GM19035 (cell line): Measurements from ENCODE around the gene CAPNS2.
"Not testable (repeated sequence)": the region's sequence is repeated elsewhere in the genome, so short reads cannot be mapped to it uniquely, and the experiment has no call there.

Experiments used
- ATAC-seq: cut with Tn5 transposase; IDR thresholded peaks from one replicate; pipeline ENCODE4 v1.9.1; 2021; ENCODE audit not compliant: unreplicated experiment

Gene CAPNS2

DNA sequence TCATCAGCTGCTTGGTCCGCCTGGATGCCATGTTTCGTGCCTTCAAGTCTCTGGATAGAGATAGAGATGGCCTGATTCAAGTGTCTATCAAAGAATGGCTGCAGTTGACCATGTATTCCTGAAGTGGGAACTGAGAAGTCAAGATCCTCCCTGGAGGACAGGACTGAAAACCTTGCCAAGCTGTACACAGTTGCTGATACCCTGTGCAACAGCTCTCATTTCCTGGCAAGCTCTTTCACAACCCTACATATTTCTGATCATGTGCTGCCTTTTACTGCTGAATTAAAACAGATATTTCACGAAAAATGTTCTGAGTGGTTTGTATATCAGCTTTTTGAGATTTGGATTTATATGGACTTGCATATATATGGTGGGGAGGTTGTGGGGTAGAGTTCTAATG, 898 bp downstream of the CAPNS2 start:
- ATAC-seq, result no peak

DNA sequence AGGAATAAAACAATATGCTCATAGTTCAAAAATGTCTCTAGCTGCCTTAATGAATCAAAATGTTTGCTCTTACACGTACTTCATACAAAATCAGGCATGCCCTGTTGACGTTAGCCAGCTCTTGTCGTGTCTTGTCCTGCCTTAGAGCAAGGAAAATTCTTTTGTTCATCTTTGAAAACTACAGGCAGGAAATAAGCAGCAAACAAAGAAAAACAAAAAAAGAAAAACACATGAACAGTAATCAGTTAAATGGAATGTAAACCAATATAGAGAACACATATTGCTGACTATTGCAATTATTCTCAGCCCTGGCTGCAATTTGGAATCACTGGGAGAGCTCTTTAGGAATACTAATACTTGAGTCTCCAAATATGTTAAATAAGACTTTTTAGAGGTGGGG, 1.7 kb downstream of the CAPNS2 start:
- no peak for ATAC-seq

DNA sequence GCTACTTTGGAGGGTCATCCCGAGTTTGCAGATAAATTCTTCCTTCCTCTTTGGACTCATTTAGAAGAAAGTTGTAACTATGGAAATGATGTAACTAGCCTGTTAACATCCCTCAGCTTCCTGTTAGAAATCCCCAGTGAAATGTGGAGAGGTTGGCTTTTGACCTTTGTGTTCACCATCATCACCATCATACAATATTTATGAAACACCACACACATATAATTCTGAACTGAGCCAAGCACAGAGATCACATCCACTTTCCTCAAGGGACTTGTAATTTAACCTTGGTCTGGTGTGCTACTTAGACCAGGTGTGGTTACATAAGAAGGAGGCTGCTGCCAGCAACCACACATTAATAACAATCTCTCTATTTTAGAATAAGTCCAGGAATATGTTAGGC, 2.5 kb downstream of the CAPNS2 start:
- no peak for ATAC-seq

DNA sequence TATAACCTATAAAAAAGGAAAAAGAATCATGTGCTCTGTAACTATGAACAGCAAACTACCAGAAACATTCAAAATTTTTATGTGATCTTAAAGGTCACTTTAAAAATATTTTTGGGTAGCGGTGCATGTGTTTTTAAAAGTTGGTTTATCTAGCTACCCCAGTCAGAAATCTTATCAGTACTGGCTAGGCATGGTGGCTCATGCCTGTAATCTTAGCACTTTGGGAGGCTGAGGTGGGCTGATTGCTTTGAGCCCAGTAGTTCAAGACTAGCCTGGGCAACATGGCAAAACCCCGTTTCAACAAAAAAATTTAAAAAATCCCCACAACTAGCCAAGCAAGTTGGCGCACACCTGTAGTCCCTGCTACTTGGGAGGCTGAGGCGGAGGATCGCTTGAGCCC, 3.7 kb downstream of the CAPNS2 start:
- no peak for ATAC-seq

DNA sequence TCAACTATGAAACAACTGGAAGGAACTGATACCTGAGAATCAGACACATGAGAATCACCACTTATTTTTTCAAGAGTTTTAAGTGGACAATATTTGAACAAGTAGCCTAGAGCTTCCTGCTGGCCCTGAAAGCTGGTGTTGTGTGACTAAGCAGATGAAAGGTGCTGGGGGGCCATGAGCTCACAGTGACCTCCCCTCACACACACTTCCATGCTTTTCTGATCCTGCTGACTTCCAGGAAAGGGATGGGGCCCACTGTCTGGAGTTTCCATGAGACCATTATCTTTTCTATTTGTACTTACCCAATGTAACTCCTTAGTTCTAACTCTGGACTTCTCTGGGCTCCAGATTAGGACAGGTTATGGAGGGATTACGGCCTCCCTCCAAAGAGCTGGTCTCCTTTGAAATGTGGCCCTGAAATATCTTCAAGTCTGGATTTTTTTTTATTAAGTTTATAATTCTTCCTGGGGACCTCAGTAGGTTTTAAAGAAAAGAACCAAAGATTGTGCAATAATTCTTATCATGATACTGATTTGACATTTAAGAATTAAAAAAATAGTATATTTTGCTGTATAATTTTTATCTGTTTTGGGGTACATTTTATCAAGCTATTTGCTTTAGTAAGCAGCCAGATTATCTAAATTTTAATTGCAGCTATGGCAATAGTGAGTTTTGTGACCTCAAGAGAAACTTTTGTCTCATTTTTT, 4.9 kb downstream of the CAPNS2 start:
- ATAC-seq, result no peak

DNA sequence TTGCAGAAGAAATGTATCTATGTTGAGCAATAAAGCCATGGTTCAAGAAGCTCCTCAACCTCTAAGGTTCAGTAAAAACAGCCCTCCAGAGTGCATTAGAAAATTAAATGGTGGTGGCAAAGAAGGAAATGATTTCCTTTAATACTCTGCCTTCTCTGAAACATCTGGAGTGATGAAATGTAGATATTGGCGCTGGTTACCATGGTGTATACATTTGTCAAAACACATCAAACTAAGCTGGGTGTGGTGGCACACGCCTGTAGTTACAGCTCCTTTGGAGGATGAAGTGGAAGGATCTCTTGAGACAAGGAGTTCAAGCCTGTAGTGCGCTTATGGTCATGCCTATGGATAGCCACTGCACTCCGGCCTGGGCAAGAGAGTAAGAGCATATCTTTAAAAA, 6.0 kb downstream of the CAPNS2 start:
- no peak for ATAC-seq

DNA sequence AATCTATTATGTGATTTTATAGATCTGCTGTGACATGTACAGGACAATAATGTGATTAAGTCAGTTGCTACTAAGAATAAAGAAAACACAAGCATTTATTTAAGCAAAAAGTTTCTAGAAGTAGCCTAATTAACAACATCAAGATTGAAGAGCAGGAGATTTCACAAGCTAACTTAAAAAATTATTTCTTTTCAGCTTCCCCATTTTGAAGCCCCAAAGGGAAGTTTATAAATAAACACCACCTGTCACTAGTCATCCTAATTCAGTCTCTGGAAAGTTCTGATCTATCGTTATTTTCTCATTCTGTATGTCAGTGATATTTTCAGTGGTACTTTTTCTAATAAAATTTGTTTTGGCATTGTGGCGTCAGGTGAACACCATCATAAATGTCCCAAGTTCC, 8.3 kb downstream of the CAPNS2 start:
- no peak for ATAC-seq

DNA sequence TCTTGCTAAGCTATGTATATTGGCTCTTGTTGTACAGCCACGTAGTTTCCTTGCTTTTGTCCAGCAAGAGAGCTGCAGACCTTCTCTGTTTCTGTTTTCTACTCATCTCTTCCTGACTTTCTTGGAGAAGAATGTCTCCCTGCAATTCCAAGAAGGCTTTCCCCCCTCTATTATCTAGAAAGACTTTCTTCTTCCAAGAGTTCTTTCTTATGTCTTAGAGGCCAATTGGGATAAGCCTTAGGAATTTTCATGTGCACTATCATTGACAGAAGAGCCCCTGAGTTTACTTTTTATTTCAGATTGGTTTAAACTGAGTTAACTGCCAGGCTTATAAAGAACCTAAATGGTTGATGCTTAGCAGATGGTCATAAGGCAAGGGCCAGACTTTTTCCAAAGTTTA, 9.0 kb downstream of the CAPNS2 start:
- no peak for ATAC-seq

DNA sequence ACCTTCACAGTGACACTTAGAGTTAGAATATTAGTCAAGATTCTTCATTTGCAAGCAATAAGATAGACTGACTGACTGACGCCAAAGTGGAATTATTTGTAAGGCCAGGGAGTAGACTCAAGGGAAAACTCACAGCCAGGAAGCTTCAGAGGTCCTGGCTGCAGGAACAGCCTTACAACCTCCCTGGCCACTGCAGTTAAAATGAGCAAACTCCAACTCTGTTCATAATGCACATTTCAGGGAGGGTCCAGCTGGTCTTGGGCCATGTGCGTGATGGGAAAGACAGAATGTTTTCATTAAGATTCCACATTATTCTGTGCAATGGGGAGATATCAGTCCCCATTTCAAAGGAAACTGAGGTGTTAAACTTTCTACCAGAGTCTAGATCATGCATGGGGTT, 9.9 kb downstream of the CAPNS2 start:
- ATAC-seq, result no peak

DNA sequence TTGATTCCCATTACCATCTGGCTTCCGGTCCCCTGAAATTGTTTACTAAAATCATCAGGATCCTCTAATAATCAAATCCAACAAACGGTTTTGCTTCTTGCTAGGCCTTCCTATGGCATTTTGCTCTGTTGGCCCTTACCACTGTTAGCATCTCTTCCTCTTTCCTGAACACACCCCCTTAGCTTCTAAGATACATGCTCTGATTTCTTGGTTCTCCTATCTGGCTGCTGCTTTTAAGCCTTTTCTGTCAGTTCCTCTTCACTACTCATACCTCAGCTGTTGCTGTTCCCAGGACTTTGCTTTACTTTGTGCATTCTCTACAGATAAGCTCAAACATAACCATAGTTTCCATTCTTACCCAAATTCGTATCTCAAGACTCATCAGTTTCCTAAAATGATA, 11.4 kb downstream of the CAPNS2 start:
- ATAC-seq, result no peak

DNA sequence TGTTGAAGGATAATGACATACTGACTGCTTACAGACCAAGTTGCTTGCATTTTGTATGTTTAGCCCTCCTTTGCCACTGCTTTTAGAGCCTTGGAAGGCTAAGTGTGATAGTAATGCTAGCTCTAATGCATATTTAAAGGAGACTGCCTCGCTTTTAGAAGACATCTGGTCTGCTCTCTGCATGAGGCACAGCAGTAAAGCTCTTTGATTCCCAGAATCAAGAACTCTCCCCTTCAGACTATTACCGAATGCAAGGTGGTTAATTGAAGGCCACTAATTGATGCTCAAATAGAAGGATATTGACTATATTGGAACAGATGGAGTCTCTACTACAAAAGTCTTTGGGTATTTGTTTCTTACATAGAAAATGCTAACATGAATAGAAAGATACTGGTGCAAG, 19.1 kb downstream of the CAPNS2 start:
- ATAC-seq, result no peak

DNA sequence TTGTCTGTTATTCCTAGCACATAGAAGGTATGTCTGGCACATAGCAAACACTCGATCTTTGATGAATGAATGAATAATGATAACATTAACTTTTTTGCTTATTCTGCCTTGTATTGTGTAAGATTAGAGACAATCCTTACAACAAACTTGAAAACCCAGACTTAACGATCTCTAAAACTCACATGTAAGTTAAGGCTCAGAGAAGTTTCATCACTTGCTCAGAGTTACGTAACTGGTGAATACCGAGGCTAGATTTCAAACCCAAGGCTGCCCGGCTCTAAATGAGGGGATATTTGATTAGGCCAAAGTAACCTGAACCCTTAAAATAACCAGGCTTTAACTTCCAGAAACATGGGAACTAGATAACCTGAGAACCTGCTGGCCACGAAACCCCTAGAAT, 22.3 kb downstream of the CAPNS2 start:
- no peak for ATAC-seq

DNA sequence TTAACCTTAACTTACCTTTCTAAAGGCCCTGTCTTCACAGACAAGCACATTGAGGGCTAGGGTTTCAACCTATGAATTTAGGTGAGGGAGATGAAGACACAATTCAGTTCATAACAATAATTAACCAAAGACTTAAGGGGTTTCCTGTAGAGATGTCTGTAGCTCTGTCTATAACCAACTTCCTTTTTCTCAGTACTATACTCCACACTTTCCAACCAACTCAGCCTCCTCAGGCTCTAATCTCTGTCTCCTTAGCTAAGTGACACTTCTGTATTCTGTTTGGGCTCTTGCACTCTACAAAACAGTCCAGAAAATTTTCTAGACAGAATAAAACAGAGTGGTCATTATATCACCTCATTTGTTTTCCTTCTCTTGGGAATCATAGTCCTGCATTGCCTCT, 25.8 kb downstream of the CAPNS2 start:
- no peak for ATAC-seq

DNA sequence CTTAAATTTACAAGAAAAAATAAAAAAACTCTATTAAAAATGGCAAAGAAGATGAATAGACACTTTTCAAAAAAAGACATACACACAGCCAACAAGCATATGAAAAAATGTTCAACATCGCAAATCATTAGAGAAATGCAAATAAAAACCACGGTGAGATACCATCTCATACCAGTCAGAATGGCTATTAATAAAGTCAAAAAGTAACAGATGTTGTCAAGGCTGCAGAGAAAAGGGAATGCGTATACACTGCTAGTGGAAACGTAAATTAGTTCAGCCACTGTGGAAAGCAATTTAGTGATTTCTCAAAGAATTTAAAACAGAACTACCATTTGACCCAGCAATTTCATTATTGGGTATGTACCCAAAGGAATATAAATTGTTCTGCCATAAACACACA, 31.4 kb downstream of the CAPNS2 start:
- no peak for ATAC-seq

DNA sequence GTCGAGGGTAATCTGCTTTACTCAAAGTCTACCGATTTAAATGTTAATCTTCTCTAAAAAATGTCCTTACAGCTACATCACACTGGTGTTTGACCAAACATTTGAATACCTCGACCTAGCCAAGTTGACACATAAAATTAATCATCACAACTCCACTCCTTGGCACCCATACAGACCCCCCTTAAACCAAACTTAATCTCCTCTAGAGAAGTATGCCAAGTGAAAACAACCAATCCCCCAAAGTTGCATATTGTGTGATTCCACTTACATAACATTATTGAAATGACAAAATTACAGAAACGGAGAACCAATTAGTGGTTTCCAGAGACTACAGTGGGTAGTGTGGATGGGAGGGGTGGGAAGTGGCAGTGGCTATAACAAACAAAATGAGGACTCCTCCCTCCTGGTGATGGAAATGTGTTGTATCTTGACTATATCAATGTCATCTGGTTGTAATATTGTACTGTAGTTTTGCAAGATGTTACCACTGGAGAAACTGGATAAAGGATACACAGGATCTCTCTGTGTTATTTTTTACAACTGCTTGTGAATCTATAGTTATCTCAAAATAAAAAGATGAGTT, 39.4 kb downstream of the CAPNS2 start:
- ATAC-seq, result no peak

DNA sequence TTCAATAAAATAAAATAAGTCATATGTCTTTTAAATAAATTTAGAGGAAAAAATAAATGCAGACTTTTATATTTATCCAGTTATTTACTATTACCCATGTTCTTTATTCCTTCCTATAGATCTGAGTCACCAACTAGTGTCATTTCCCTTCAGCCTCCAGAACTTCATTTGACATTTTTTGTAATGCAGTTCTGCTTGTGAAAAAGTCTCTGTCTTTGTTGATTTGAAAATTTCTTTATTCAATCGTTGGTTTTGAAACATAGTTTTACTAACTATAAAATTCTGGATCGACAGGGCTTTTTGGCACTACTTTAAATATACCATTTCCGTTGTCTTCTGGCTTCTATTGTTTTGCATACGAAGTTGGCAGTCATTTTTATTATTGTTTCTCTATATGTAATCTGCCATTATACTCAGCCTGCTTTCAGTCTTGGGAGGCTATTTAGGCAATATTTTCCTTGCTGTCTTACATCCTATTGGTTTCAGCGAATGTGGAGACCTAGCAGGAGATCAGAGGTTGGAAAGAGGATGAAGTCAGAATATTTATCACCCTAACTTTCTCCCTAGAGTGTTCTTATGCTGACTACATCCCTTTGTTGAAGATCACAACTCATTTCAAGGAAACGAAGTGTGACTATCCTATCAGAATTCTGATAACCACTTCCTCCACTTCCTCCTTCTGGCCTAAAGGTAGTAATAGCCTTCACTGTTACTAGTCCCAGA, 47.3 kb downstream of the CAPNS2 start:
- no peak for ATAC-seq

DNA sequence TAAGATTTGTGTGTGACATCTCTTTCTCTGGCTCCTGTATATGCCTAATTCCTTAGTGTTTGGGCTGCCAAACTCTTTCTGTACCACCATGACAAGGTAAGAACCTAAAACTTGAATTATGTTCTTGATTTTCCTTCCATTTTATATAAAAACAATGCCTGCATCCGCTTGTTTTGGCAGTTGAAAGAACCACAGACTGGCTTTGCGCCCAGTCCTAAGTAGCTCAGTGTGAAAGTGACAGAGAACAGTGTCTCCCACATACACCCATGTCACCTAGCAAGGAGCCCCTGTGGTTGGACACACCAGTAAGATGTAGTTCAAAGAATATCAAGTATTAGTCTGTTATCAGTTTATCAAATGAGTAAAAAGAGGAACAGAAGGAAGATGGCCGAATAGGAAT, 48.6 kb downstream of the CAPNS2 start:
- ATAC-seq, result no peak

DNA sequence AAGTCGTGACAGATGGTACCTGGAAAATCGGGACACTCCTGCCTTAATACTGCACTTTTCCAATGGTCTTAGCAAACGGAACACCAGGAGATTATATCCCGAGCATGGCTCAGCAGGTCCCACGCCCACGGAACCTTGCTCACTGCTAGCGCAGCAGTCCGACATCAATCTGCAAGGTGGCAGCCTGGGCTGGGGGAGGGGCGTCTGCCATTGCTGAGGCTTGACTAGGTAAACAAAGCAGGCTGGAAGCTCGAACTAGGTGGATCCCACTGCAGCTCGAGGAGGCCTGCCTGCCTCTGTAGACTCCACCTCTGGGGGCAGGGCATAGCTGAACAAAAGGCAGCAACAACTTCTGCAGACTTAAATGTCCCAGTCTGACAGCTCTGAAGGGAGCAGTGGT, 49.2 kb downstream of the CAPNS2 start:
- ATAC-seq, result not testable (repeated sequence)
